GM23338 (cell line): ENCODE data around the gene PRR14. TPM values are rescaled to one million over a fixed set of nuclear protein-coding genes. Genes with fewer than 3 reads are reported as not detected.

Source experiments
- ATAC-seq: fragments of 200-7000 bp; cut with Tn5 transposase; 3 replicates; pipeline ENCODE4 v1.9.1; 2020
- DNase-seq: peaks from one replicate; pipeline ENCODE4 v3.0.0-alpha.2; 2015; ENCODE audit warnings: low spot score
- H2AFZ ChIP-seq: fragments of 200-600 bp; sonication (generic); 2 replicates; pipeline ENCODE4 v1.8.0; 2016; ENCODE audit warnings: antibody characterized with exemption, mild to moderate bottlenecking, moderate library complexity
- H3F3A ChIP-seq: fragments of 200-600 bp; sonication (generic); replicated peaks from 2 replicates; pipeline ENCODE4 v1.8.0; 2017; ENCODE audit warnings: antibody characterized with exemption, mixed run types, low read depth
- H3K27ac ChIP-seq: fragments of 200-600 bp; sonication (generic); 2 replicates; pipeline ENCODE4 v1.6.1; 2016; ENCODE audit warnings: low read depth
- H3K27me3 ChIP-seq: fragments of 200-600 bp; sonication (generic); 2 replicates; pipeline ENCODE4 v1.8.0; 2016; ENCODE audit warnings: mild to moderate bottlenecking, mixed run types, moderate library complexity; ENCODE audit not compliant: insufficient read depth
- H3K36me3 ChIP-seq: fragments of 200-600 bp; sonication (generic); 2 replicates; pipeline ENCODE4 v1.8.0; 2016; ENCODE audit warnings: mild to moderate bottlenecking; ENCODE audit not compliant: insufficient read depth
- H3K4me1 ChIP-seq: fragments of 200-600 bp; sonication (generic); 2 replicates; pipeline ENCODE4 v1.8.0; 2016; ENCODE audit warnings: mild to moderate bottlenecking, moderate library complexity; ENCODE audit not compliant: insufficient read depth
- H3K4me2 ChIP-seq: fragments of 200-600 bp; sonication (generic); 2 replicates; pipeline ENCODE4 v1.7.1; 2017; ENCODE audit warnings: mixed run types
- H3K4me3 ChIP-seq: fragments of 200-600 bp; sonication (generic); 2 replicates; pipeline ENCODE4 v1.6.1; 2016; ENCODE audit warnings: mixed run types
- H3K79me2 ChIP-seq: fragments of 200-600 bp; sonication (generic); replicated peaks from 2 replicates; pipeline ENCODE4 v1.8.0; 2017; ENCODE audit warnings: mild to moderate bottlenecking; ENCODE audit not compliant: insufficient read depth
- H3K9me2 ChIP-seq: fragments of 200-600 bp; sonication (generic); 2 replicates; pipeline ENCODE4 v1.8.0; 2017; ENCODE audit not compliant: insufficient read depth
- H4K20me1 ChIP-seq: fragments of 200-600 bp; sonication (generic); replicated peaks from 2 replicates; pipeline ENCODE4 v1.8.0; 2017; ENCODE audit warnings: mild to moderate bottlenecking; ENCODE audit not compliant: insufficient read depth
- H3K27ac Mint-ChIP-seq: 2 replicates; pipeline ENCODE4 v1.8.0; 2020; ENCODE audit warnings: inconsistent platforms, mild to moderate bottlenecking, moderate library complexity, mixed read lengths
- H3K27me3 Mint-ChIP-seq: 3 replicates; pipeline ENCODE4 v1.8.0; 2022; ENCODE audit warnings: low read depth, mild to moderate bottlenecking, moderate library complexity, mixed read lengths, inconsistent platforms; ENCODE audit not compliant: insufficient read depth, poor library complexity
- H3K36me3 Mint-ChIP-seq: 3 replicates; pipeline ENCODE4 v1.8.0; 2021; ENCODE audit warnings: low read depth, mild to moderate bottlenecking, inconsistent platforms, moderate library complexity, mixed read lengths
- H3K4me1 Mint-ChIP-seq: 3 replicates; pipeline ENCODE4 v1.8.0; 2020; ENCODE audit warnings: mild to moderate bottlenecking, inconsistent platforms, mixed read lengths
- H3K4me3 Mint-ChIP-seq: 3 replicates; pipeline ENCODE4 v1.8.0; 2021; ENCODE audit warnings: moderate library complexity, mild to moderate bottlenecking, inconsistent platforms, mixed read lengths
- H3K9me3 Mint-ChIP-seq: 3 replicates; pipeline ENCODE4 v1.8.0; 2020; ENCODE audit warnings: moderate library complexity, mild to moderate bottlenecking, inconsistent platforms, mixed read lengths
- CTCF ChIP-seq, 2 experiments: fragments of 200-600 bp in 1 of 2; sonication (generic) in 1 of 2; conservative IDR thresholded peaks; 2 replicates each; pipeline versions ENCODE4 v1.5.1 to v1.6.1; 2016 to 2017; ENCODE audit warnings: antibody characterized with exemption in 2 of 2, low read depth in 2 of 2, mild to moderate bottlenecking in 2 of 2, moderate library complexity in 1 of 2
- ETS1 ChIP-seq: IDR thresholded peaks from 2 replicates; pipeline ENCODE4 v1.6.1; 2016; ENCODE audit warnings: antibody characterized with exemption
- POLR2AphosphoS5 ChIP-seq: IDR thresholded peaks from 2 replicates; pipeline ENCODE4 v1.6.1; 2016; ENCODE audit warnings: antibody characterized with exemption, low read depth
- REST ChIP-seq: IDR thresholded peaks from one replicate; pipeline ENCODE4 v1.6.1; 2018; ENCODE audit warnings: antibody characterized with exemption; ENCODE audit not compliant: unreplicated experiment
- ZNF114 ChIP-seq: fragments of 250-450 bp; sonication (Bioruptor Pico); IDR thresholded peaks from 2 replicates; pipeline ENCODE4 v1.5.0; 2020; ENCODE audit warnings: mild to moderate bottlenecking, moderate library complexity
- ZNF331 ChIP-seq: fragments of 250-450 bp; sonication (Bioruptor Pico); IDR thresholded peaks from 2 replicates; pipeline ENCODE4 v1.5.0; 2020; ENCODE audit warnings: low read depth, mild to moderate bottlenecking, moderate library complexity
- polyA plus RNA-seq: library from polyadenylated mRNA; unstranded; fragments of >200 nt; fragmentation: Nextera tagmentation; extraction: Ambion mirVana; gene quantifications from 2 replicates; pipeline ENCODE4 v1.2.1, GENCODE V29; 2016
- total RNA-seq: library from RNA; depleted of rRNA; stranded (reverse); fragments of >200 nt; shearing (Covaris generic); gene quantifications from 2 replicates; pipeline ENCODE4 v1.2.3, GENCODE V29; 2014

The PRR14 gene
- total and polyA plus RNA-seq, 2 experiments from 2014 or later: 4.6 to 12.7 TPM

DNA sequence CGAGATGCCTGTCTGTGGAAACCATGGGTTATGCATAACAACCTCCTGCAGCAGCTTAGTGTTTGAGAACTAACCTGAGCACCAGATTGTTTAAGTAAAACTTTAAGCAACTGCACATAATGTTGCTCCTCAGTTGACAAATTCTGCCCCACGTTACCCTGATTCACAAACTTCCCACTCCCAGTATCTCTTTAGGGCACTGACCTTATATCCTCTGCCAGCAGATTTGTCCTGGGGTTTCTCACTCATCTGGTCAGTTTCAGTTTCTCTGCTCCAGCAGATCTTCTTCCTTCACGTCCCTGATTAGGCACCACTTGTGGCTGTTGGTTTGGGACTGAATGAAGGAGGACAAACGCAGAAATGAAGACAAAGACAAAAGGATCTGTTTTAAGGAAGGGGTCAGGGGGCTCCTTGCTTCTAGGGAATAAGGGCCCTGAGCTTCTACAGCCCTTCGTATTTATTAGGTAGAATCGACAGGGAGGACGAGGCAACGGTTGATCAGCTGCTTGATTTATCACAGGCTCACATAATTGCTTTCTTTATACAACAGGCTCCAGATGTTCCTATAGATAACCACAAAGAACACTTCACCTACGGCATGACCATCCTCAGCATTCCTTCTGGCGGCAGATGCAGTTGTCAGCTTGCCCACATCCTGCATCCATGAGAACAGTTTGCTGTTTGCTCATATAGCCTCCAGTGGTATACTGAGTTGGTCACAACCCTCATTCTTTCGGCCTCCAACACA lies 27.1 kb upstream of the PRR14 start (continued):
- TF ChIP-seq REST (no peak), CTCF (conservative IDR thresholded peaks at IDR 0.05; ENCODE audit: low read depth in 2 of 2) (no peak)

DNA sequence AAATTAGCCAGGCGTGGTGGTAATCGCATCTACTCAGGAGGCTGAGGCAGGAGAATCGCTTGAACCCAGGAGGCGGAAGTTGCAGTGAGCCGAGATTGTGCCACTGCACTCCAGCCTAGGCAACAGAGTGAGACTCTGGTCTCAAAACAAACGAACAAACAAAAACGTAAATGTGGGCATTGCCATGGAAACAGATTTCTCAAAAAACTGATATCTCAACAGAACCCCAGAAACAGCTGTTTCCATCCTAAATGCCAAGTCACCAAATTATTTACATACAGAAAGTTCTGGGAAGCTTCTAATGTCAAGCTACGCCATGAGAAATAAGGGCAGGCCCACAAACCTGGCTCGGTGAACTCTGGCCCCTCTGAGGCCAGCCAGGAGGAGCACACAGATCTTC lies 24.5 kb upstream of the PRR14 start:
- Mint-ChIP-seq H3K9me3 (no peaks in the 10 kb centered on the region; the same call in 2 of the 3 replicates), H3K27ac (no peak overlapping the region), H3K4me3 (no peak overlapping the region), H3K36me3 (no peaks in the 10 kb centered on the region), H3K27me3 (peaks cover 14% of the 10 kb centered on the region), H3K4me1 (peaks cover 12% of the 10 kb centered on the region; the same call in 2 of the 3 replicates)
- Histone ChIP-seq H2AFZ (no peak overlapping the region), H3K27me3 (no peaks in the 10 kb centered on the region), H3K9me2 (no peaks in the 10 kb centered on the region), H3K36me3 (no peaks in the 10 kb centered on the region), H3K4me2 (no peak overlapping the region), H3K4me3 (no peak overlapping the region), H3F3A (no peaks in the 10 kb centered on the region), H3K79me2 (no peaks in the 10 kb centered on the region), H4K20me1 (no peaks in the 10 kb centered on the region), H3K27ac (no peak overlapping the region), H3K4me1 (no peaks in the 10 kb centered on the region)
- DNase-seq: no peak
- TF ChIP-seq POLR2AphosphoS5: no peak
- no peak for TF ChIP-seq ZNF114 (CRISPR knock-in tag)
- ATAC-seq: no peak

GRCh38 chr16:30628628-30629540 lies 21.9 kb upstream of the PRR14 start:
- H3K36me3 ChIP-seq: no peaks in the 10 kb centered on the region

More at GRCh38 chr16:30628628-30629540, 21.9 kb upstream of the PRR14 start:
- no peaks in the 10 kb centered on the region for H3K79me2 ChIP-seq
- Mint-ChIP-seq H3K4me3 (no peak overlapping the region), H3K27ac (no peak overlapping the region), H3K4me1 (no peaks in the 10 kb centered on the region), H3K9me3 (no peaks in the 10 kb centered on the region; the same call in 2 of the 3 replicates), H3K36me3 (no peaks in the 10 kb centered on the region), H3K27me3 (peaks cover 15% of the 10 kb centered on the region)
- peak; percentile 94 for ATAC-seq
- DNase-seq: peak; percentile 91
- TF ChIP-seq ZNF331 (CRISPR knock-in tag) (no peak), ETS1 (0 out of 2 replicates have a peak, but pooled peaks have one; percentile 16), CTCF (conservative IDR thresholded peaks at IDR 0.05; ENCODE audit: low read depth in 2 of 2) (peak; percentile 87 to 91)
- no peaks in the 10 kb centered on the region for H4K20me1 ChIP-seq
- no peak overlapping the region for H3K4me2 ChIP-seq
- no peak overlapping the region for H2AFZ ChIP-seq
- no peaks in the 10 kb centered on the region for H3K4me1 ChIP-seq
- H3F3A ChIP-seq: no peaks in the 10 kb centered on the region
- H3K4me3 ChIP-seq: no peak overlapping the region
- no peaks in the 10 kb centered on the region for H3K9me2 ChIP-seq
- H3K27ac ChIP-seq: no peak overlapping the region
- no peaks in the 10 kb centered on the region for H3K27me3 ChIP-seq
